HCT116 (cell line): ENCODE results near the gene CDK8.
"Not testable (repeated sequence)": the region's sequence is repeated elsewhere in the genome, so short reads cannot be mapped to it uniquely, and the experiment has no call there.

Experiments used
- CEBPB ChIP-seq: IDR thresholded peaks from 2 replicates; pipeline ENCODE4 v1.6.1; 2012; ENCODE audit warnings: low read depth
- CTCF ChIP-seq, 3 experiments: fragments of 200-600 bp in 1 of 3; sonication (generic) in 1 of 3; IDR thresholded peaks in 2 of 3; conservative IDR thresholded peaks in 1 of 3; 2 replicates each; pipeline ENCODE4 v1.5.1; 2012 to 2017; ENCODE audit warnings: low read depth in 2 of 3, low read length in 2 of 3, antibody characterized with exemption in 1 of 3, borderline replicate concordance in 1 of 3, control low read depth in 1 of 3, mild to moderate bottlenecking in 1 of 3, mixed read lengths in 1 of 3, mixed run types in 1 of 3, moderate library complexity in 1 of 3; ENCODE audit not compliant: insufficient read depth in 1 of 3
- EGR1 ChIP-seq: IDR thresholded peaks from 2 replicates; pipeline ENCODE4 v1.6.1; 2012; ENCODE audit warnings: low read depth
- EZH2phosphoT487 ChIP-seq: fragments of 200-600 bp; IDR thresholded peaks from 2 replicates; pipeline ENCODE4 v1.6.1; 2018; ENCODE audit warnings: antibody characterized with exemption, borderline replicate concordance
- POLR2A ChIP-seq: IDR thresholded peaks from 2 replicates; pipeline ENCODE4 v1.7.0; 2011; ENCODE audit warnings: borderline replicate concordance; ENCODE audit not compliant: insufficient read depth, insufficient read length; ENCODE audit errors: extremely low read depth
- POLR2AphosphoS5 ChIP-seq: IDR thresholded peaks from 2 replicates; pipeline ENCODE4 v1.6.1; 2011; ENCODE audit warnings: mild to moderate bottlenecking, low read depth, low read length, moderate library complexity
- RAD21 ChIP-seq: IDR thresholded peaks from 2 replicates; pipeline ENCODE4 v1.6.1; 2012; ENCODE audit warnings: low read depth, mild to moderate bottlenecking
- SIN3A ChIP-seq: IDR thresholded peaks from 2 replicates; pipeline ENCODE4 v1.6.1; 2012; ENCODE audit warnings: low read depth
- SRF ChIP-seq: IDR thresholded peaks from 2 replicates; pipeline ENCODE4 v1.6.1; 2012; ENCODE audit warnings: low read depth
- TCF7L2 ChIP-seq: IDR thresholded peaks from 2 replicates; pipeline ENCODE4 v1.7.0; 2011; ENCODE audit warnings: borderline replicate concordance, inconsistent platforms; ENCODE audit not compliant: insufficient read depth, insufficient read length; ENCODE audit errors: extremely low read depth
- YY1 ChIP-seq: IDR thresholded peaks from 2 replicates; pipeline ENCODE4 v1.6.1; 2011; ENCODE audit warnings: low read length, low read depth, moderate library complexity, mild to moderate bottlenecking; ENCODE audit not compliant: insufficient replicate concordance; ENCODE audit errors: extremely low read depth
- ZFX ChIP-seq: fragments of 450-650 bp; IDR thresholded peaks from 2 replicates; pipeline ENCODE4 v1.6.1; 2017

GRCh38 chr13:26285911-26286310 is 32.0 kb downstream of the CDK8 start:
- TF ChIP-seq YY1; TCF7L2; EZH2phosphoT487; SRF; ZFX; EGR1; CTCF (IDR thresholded peaks at IDR 0.05 in 2 of 3, conservative IDR thresholded peaks at IDR 0.05 in 1 of 3; ENCODE audit: borderline replicate concordance in 1 of 3, insufficient read depth in 1 of 3, low read depth in 2 of 3, low read length in 2 of 3); CEBPB; POLR2A; POLR2AphosphoS5; RAD21; SIN3A: not testable (repeated sequence)
